Panc1 (cell line): Measurements from ENCODE around the gene LRRFIP1. TPM values are rescaled to one million over a fixed set of nuclear protein-coding genes. Genes with fewer than 3 reads are reported as not detected.

ENCODE experiments used
- ATAC-seq: fragments of 200-7000 bp; cut with Tn5 transposase; 2 replicates; pipeline ENCODE4 v1.9.1; 2020; ENCODE audit warnings: mild to moderate bottlenecking, moderate library complexity
- BruUV-seq: library from RNA; stranded (reverse); fragments of 400-500 nt; replicated peaks from 2 replicates; lab custom pipeline; 2021; lab: Mats Ljungman, UMichigan
- CTCF ChIA-PET: fragments of 300-600 bp; sonication (Branson Sonifier 250); formaldehyde crosslinking; loops from one replicate; lab custom pipeline; 2022; ENCODE audit warnings: antibody characterized with exemption; lab: Charles Lee
- POLR2A ChIA-PET: fragments of 300-600 bp; sonication (Branson Sonifier 250); formaldehyde crosslinking; loops from one replicate; lab custom pipeline; 2022; ENCODE audit warnings: antibody characterized with exemption; lab: Charles Lee
- DNase-seq: peaks from one replicate; pipeline ENCODE4 v3.0.0-alpha.2; 2010; ENCODE audit warnings: low read depth, low spot score
- H3K27ac ChIP-seq: 2 replicates; pipeline ENCODE4 v1.5.1; 2011; ENCODE audit warnings: mild to moderate bottlenecking, low read length, inconsistent platforms
- H3K27me3 ChIP-seq: fragments of 200-500 bp; sonication (Bioruptor generic); 2 replicates; pipeline ENCODE4 v1.6.0; 2014; ENCODE audit warnings: low read length, inconsistent platforms; ENCODE audit not compliant: control insufficient read depth, insufficient read depth
- H3K36me3 ChIP-seq: fragments of 200-500 bp; sonication (Bioruptor generic); 2 replicates; pipeline ENCODE4 v1.5.1; 2014; ENCODE audit warnings: inconsistent platforms, mild to moderate bottlenecking, low read length, moderate library complexity; ENCODE audit not compliant: control insufficient read depth, insufficient read depth
- H3K4me1 ChIP-seq: 2 replicates; pipeline ENCODE4 v1.5.1; 2011; ENCODE audit warnings: inconsistent platforms, mild to moderate bottlenecking, low read length, moderate library complexity; ENCODE audit not compliant: control insufficient read depth, insufficient read depth
- H3K4me3 ChIP-seq, 2 experiments: 2 replicates each; pipeline ENCODE4 v1.5.1; 2011 to 2012; ENCODE audit warnings: low read depth in 2 of 2, low read length in 2 of 2, mild to moderate bottlenecking in 2 of 2, inconsistent platforms in 1 of 2, moderate library complexity in 1 of 2
- H3K9me3 ChIP-seq: fragments of 200-500 bp; sonication (Bioruptor generic); 2 replicates; pipeline ENCODE4 v1.5.1; 2014; ENCODE audit warnings: low read depth, mild to moderate bottlenecking, inconsistent platforms, low read length, moderate library complexity; ENCODE audit not compliant: control insufficient read depth, insufficient read depth
- CTCF ChIP-seq: fragments of 450-650 bp; IDR thresholded peaks from 2 replicates; pipeline ENCODE4 v1.5.1; 2017; ENCODE audit warnings: mild to moderate bottlenecking
- POLR2AphosphoS5 ChIP-seq: IDR thresholded peaks from 2 replicates; pipeline ENCODE4 v1.6.1; 2012; ENCODE audit warnings: mild to moderate bottlenecking, low read depth, low read length, moderate library complexity
- REST ChIP-seq, 2 experiments: IDR thresholded peaks; 2 replicates each; pipeline ENCODE4 v1.6.1; 2011 to 2012; ENCODE audit warnings: low read depth in 2 of 2, control low read depth in 1 of 2, low read length in 1 of 2, mild to moderate bottlenecking in 1 of 2, moderate library complexity in 1 of 2; ENCODE audit not compliant: insufficient read depth in 1 of 2
- SIN3A ChIP-seq: IDR thresholded peaks from 2 replicates; pipeline ENCODE4 v1.6.1; 2012; ENCODE audit warnings: low read depth, mild to moderate bottlenecking, low read length, moderate library complexity, borderline replicate concordance; ENCODE audit not compliant: insufficient read depth
- TCF7L2 ChIP-seq: IDR thresholded peaks from 2 replicates; pipeline ENCODE4 v1.6.1; 2011; ENCODE audit warnings: mild to moderate bottlenecking, low read depth, low read length, inconsistent platforms
- in situ Hi-C: cut with HindIII; loops from 2 replicates; pipeline ENCODE4 v1.10.0; 2016; ENCODE audit warnings: low sequenced_read_pairs, low pct_unique_long_range_greater_than_20kb
- intact Hi-C: fragments of 100-400 bp; cut with micrococcal nuclease; formaldehyde crosslinking; loops from one replicate; pipeline ENCODE4 v1.10.0; 2022; ENCODE audit not compliant: unreplicated experiment
- total RNA-seq: library from RNA; stranded (reverse); gene quantifications from one replicate; pipeline ENCODE4 v1.2.1, GENCODE V29; 2021; ENCODE audit not compliant: unreplicated experiment

LRRFIP1 gene
- total RNA-seq, 1 experiment from 2014 or later: 121 TPM

- Histone ChIP-seq H3K4me3 (no peak overlapping the region), H3K36me3 (no peaks in the 10 kb centered on the region), H3K27ac (no peak overlapping the region), H3K4me1 (peaks cover 5% of the 10 kb centered on the region; the same call in 1 of the 2 replicates), H3K9me3 (no peaks in the 10 kb centered on the region), H3K27me3 (no peaks in the 10 kb centered on the region)
- no peak for TF ChIP-seq CTCF
- no peak for TF ChIP-seq POLR2AphosphoS5
- no peak for TF ChIP-seq TCF7L2
- no peak for TF ChIP-seq REST (IDR thresholded peaks at IDR 0.05; ENCODE audit: insufficient read depth in 1 of 2, low read depth in 2 of 2, low read length in 1 of 2)
- TF ChIP-seq SIN3A: no peak
- POLR2A ChIA-PET: no interaction called here
- in situ Hi-C loops: no loop called here
- CTCF ChIA-PET: no interaction called here
- no peak for ATAC-seq
- DNase-seq: no peak
- BruUV-seq: no TSS peak
- intact Hi-C loops: no loop called here
Measured at GRCh38 chr2:237664151-237664550, 36.8 kb downstream of the LRRFIP1 start.

- Histone ChIP-seq H3K27ac (no peak overlapping the region), H3K9me3 (no peaks in the 10 kb centered on the region), H3K4me1 (peaks cover 12% of the 10 kb centered on the region; the same call in 1 of the 2 replicates), H3K4me3 (no peak overlapping the region), H3K36me3 (no peaks in the 10 kb centered on the region), H3K27me3 (no peaks in the 10 kb centered on the region)
- in situ Hi-C loops: no loop called here
- intact Hi-C loops: no loop called here
- ChIA-PET CTCF (no interaction called here), POLR2A (no interaction called here)
- TF ChIP-seq POLR2AphosphoS5: no peak
- DNase-seq (no peak), ATAC-seq (no peak)
- no TSS peak for BruUV-seq
Measured at GRCh38 chr2:237665713-237666143, 38.3 kb downstream of the LRRFIP1 start.

- in situ Hi-C loops: no loop called here
- no peaks in the 10 kb centered on the region for H3K9me3 ChIP-seq
- no peaks in the 10 kb centered on the region for H3K36me3 ChIP-seq
- ATAC-seq: no peak
- ChIA-PET CTCF (no interaction called here), POLR2A (interaction anchor here (0.7 kb wide), 1 partner anchor 570 kb away, joined by 15 read pairs; no protein-coding TSS in a partner anchor)
- intact Hi-C loops: no loop called here
- no peaks in the 10 kb centered on the region for H3K27me3 ChIP-seq
- no TSS peak for BruUV-seq
- no peak overlapping the region for H3K4me3 ChIP-seq
- no peak for DNase-seq
- no peak overlapping the region for H3K27ac ChIP-seq
- peaks cover 12% of the 10 kb centered on the region; the same call in 1 of the 2 replicates for H3K4me1 ChIP-seq
- no peak for TF ChIP-seq POLR2AphosphoS5
- no peak for TF ChIP-seq REST (IDR thresholded peaks at IDR 0.05; ENCODE audit: insufficient read depth in 1 of 2, low read depth in 2 of 2, low read length in 1 of 2)
- TF ChIP-seq CTCF: no peak
- TF ChIP-seq TCF7L2: no peak
- no peak for TF ChIP-seq SIN3A
Measured at GRCh38 chr2:237666606-237667005, 39.2 kb downstream of the LRRFIP1 start.
